Nephron (organoid): ENCODE measurements around the gene CLDN7.

ENCODE experiments used
- H3K27ac Mint-ChIP-seq, 3 experiments: 2 replicates each; pipeline ENCODE4 v1.8.0; 2020; ENCODE audit warnings: mixed read lengths in 3 of 3, mild to moderate bottlenecking in 2 of 3, moderate library complexity in 1 of 3
- H3K27me3 Mint-ChIP-seq: 2 replicates; pipeline ENCODE4 v1.8.0; 2021; ENCODE audit warnings: low read depth, mild to moderate bottlenecking, moderate library complexity, mixed read lengths
- H3K36me3 Mint-ChIP-seq: 2 replicates; pipeline ENCODE4 v1.8.0; 2020; ENCODE audit warnings: low read depth, mixed read lengths
- H3K4me1 Mint-ChIP-seq: 2 replicates; pipeline ENCODE4 v1.8.0; 2020; ENCODE audit warnings: mixed read lengths
- H3K4me3 Mint-ChIP-seq, 3 experiments: 2 replicates each; pipeline ENCODE4 v1.8.0; 2020; ENCODE audit warnings: mild to moderate bottlenecking in 3 of 3, mixed read lengths in 3 of 3, moderate library complexity in 2 of 3
- H3K9me3 Mint-ChIP-seq: 2 replicates; pipeline ENCODE4 v1.8.0; 2020; ENCODE audit warnings: mixed read lengths
- TF ChIP-seq, protein P1 (sequence below), 3 experiments: fragments of 200-600 bp; sonication (generic); IDR thresholded peaks; one replicate each; pipeline ENCODE4 v1.5.0; 2021; ENCODE audit warnings: antibody characterized with exemption in 3 of 3; ENCODE audit not compliant: unreplicated experiment in 3 of 3

CLDN7 gene

DNA sequence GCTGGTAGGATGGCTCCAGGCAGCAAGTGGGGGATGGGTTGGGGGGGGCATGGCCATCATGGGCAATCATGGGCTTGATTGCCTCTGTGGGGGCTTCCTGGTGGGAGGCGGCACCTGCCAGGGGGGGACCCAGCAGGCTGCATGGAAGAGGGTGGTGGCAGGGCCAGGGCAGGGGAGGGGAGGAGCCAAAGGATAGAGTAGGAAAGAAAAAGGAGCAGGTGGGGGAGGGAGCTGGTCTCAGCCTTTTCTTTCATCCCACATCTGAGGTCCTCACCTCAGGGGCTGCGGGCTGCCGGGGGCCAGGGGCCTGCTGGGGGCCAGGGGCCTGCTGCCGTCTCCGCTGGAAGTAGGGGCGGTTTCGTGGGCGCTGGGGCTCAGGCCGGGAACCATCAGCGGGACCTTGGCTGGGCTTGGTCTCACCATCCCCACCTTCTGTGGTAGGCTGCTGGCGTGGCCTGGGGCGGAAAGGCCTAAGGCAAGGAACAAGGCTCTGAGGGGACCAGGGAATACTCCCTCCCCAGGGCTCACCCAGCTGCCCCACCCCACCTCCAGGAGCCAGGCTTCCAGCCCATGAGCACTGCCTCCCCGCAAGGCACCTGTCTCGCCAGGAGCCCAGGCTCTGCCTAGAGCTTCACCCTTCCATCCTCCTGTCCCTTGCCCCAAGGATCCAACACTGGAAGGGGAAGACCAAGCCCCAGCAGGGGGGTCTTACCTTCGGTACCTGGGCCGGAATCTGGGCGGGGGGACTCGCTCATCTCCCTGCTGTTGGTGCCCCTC is 27.2 kb upstream of the CLDN7 start:
- TF ChIP-seq, protein P1, sequence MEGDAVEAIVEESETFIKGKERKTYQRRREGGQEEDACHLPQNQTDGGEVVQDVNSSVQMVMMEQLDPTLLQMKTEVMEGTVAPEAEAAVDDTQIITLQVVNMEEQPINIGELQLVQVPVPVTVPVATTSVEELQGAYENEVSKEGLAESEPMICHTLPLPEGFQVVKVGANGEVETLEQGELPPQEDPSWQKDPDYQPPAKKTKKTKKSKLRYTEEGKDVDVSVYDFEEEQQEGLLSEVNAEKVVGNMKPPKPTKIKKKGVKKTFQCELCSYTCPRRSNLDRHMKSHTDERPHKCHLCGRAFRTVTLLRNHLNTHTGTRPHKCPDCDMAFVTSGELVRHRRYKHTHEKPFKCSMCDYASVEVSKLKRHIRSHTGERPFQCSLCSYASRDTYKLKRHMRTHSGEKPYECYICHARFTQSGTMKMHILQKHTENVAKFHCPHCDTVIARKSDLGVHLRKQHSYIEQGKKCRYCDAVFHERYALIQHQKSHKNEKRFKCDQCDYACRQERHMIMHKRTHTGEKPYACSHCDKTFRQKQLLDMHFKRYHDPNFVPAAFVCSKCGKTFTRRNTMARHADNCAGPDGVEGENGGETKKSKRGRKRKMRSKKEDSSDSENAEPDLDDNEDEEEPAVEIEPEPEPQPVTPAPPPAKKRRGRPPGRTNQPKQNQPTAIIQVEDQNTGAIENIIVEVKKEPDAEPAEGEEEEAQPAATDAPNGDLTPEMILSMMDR (IDR thresholded peaks at IDR 0.05; ENCODE audit: unreplicated experiment in 3 of 3): no peak
- Mint-ChIP-seq H3K4me3 (no peak overlapping the region), H3K36me3 (peaks cover 3% of the 10 kb centered on the region), H3K9me3 (no peaks in the 10 kb centered on the region), H3K27ac (no peak overlapping the region), H3K4me1 (peaks cover 11% of the 10 kb centered on the region), H3K27me3 (peaks cover 58% of the 10 kb centered on the region)

DNA sequence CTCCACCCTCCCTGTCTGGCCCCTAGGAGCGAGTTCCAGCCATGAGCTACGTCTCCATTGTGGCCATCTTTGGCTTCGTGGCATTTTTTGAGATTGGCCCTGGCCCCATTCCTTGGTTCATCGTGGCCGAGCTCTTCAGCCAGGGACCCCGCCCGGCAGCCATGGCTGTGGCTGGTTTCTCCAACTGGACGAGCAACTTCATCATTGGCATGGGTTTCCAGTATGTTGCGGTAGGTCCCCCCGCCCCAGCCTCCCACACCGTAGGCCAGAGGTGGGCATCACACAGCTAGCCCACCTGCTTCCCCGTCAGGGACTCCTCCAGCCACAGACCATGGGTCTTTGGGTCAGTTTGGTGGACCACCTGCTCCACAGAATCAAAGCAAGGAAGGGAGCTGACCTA is 23.4 kb upstream of the CLDN7 start:
- Mint-ChIP-seq H3K9me3 (no peaks in the 10 kb centered on the region), H3K4me3 (no peak overlapping the region), H3K27ac (no peak overlapping the region), H3K36me3 (peaks cover 3% of the 10 kb centered on the region), H3K27me3 (peaks cover 40% of the 10 kb centered on the region), H3K4me1 (peaks cover 14% of the 10 kb centered on the region)
- TF ChIP-seq, protein P1 (IDR thresholded peaks at IDR 0.05; ENCODE audit: unreplicated experiment in 3 of 3): no peak

DNA sequence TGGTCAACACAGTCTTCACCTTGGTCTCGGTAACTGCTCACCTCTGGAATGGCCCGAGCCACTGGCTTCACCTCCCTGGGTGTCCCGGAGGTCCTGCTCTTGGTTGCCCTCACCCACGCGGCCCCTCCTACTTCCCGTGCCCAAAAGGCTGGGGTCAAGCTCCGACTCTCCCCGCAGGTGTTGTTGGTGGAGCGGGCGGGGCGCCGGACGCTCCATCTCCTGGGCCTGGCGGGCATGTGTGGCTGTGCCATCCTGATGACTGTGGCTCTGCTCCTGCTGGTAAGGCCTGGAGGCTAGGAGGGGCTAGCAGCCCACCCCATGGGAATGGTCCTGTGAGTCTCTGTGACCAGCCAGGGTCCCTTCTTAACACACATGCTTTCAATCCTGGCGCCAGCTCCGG is 22.6 kb upstream of the CLDN7 start:
- Mint-ChIP-seq H3K27ac (no peak overlapping the region), H3K27me3 (peaks cover 39% of the 10 kb centered on the region), H3K9me3 (no peaks in the 10 kb centered on the region), H3K4me3 (no peak overlapping the region), H3K4me1 (peaks cover 16% of the 10 kb centered on the region), H3K36me3 (peaks cover 3% of the 10 kb centered on the region)
- TF ChIP-seq, protein P1 (IDR thresholded peaks at IDR 0.05; ENCODE audit: unreplicated experiment in 3 of 3): no peak

DNA sequence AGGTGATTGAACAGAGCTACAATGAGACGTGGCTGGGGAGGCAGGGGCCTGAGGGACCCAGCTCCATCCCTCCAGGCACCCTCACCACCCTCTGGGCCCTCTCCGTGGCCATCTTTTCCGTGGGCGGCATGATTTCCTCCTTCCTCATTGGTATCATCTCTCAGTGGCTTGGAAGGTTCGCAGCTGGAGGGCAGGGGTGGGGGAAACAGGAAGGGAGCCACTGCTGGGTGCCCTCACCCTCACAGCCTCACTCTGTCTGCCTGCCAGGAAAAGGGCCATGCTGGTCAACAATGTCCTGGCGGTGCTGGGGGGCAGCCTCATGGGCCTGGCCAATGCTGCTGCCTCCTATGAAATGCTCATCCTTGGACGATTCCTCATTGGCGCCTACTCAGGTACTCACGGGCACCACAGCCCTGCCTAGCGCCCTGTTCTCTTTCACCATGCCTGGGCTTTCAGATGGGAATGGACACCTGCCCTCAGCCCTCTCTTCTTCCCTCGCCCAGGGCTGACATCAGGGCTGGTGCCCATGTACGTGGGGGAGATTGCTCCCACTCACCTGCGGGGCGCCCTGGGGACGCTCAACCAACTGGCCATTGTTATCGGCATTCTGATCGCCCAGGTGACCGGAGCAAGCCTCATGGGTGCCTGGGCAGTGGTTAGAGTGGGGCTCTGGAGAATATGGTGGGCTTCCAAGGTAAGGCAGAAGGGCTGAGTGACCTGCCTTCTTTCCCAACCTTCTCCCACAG is 21.4 kb upstream of the CLDN7 start:
- Mint-ChIP-seq H3K9me3 (no peaks in the 10 kb centered on the region), H3K4me3 (peak overlapping the region; percentile 71 to 87 (median 86)), H3K4me1 (peaks cover 16% of the 10 kb centered on the region), H3K27me3 (peaks cover 36% of the 10 kb centered on the region), H3K27ac (no peak overlapping the region), H3K36me3 (peaks cover 3% of the 10 kb centered on the region)
- TF ChIP-seq, protein P1 (IDR thresholded peaks at IDR 0.05; ENCODE audit: unreplicated experiment in 3 of 3): no peak

DNA sequence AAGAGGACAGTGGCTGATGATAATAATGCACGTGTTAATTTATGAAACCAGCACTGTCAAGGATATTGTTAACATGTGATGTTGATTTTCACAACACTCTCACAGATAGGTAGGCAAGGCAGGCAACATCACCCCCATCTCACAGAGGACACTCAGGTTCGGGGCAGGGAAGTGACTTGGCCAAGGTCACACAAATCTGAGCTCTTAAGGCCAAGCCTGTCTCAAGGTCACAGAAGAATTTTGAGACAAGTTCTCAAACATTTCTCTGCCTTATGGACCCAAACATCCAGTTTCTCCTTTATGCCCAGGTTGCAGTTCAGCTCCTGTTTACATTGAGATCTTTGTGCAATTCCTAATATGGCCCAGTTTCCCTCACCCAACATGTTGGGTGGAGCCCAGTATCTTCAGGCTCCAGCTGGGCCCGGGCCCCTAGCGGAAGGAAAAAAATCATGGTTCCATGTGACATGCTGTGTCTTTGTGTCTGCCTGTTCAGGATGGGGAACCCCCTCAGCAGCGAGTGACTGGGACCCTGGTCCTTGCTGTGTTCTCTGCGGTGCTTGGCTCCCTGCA is 20.6 kb upstream of the CLDN7 start:
- no peaks in the 10 kb centered on the region for H3K9me3 Mint-ChIP-seq
- H3K4me3 Mint-ChIP-seq: peak overlapping the region; percentile 86 to 87 (median 86)
- TF ChIP-seq, protein P1 (IDR thresholded peaks at IDR 0.05; ENCODE audit: unreplicated experiment in 3 of 3): no peak
- peaks cover 29% of the 10 kb centered on the region for H3K27me3 Mint-ChIP-seq
- H3K27ac Mint-ChIP-seq: no peak overlapping the region
- H3K36me3 Mint-ChIP-seq: peaks cover 3% of the 10 kb centered on the region
- peaks cover 16% of the 10 kb centered on the region for H3K4me1 Mint-ChIP-seq
